NCI-H1417 (cell line): Measurements from ENCODE around the gene FKBP9.
"Not testable (repeated sequence)": the region's sequence is repeated elsewhere in the genome, so short reads cannot be mapped to it uniquely, and the experiment has no call there.

Experiments
- DNase-seq, 3 experiments: peaks; one replicate each; lab custom pipeline; 2025; lab: John Stamatoyannopoulos, UW

The FKBP9 gene

DNA sequence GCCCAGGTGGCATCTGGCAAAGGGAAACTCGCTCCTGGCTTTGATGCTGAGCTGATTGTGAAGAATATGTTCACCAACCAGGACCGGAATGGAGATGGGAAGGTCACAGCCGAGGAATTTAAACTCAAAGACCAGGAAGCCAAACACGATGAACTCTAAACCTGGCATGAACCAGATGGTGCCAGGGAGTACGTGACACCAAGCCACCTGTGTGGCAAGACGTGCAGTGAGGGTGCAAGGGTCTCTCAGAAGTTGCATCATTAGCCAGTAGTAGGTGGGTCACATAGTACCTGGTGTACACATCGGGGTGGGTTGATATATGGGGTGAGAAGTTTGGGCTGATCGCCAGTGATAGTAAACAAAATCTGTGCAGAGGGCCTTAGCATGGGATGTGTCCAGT lies 48.0 kb downstream of the FKBP9 start:
- DNase-seq, result not testable (repeated sequence)

DNA sequence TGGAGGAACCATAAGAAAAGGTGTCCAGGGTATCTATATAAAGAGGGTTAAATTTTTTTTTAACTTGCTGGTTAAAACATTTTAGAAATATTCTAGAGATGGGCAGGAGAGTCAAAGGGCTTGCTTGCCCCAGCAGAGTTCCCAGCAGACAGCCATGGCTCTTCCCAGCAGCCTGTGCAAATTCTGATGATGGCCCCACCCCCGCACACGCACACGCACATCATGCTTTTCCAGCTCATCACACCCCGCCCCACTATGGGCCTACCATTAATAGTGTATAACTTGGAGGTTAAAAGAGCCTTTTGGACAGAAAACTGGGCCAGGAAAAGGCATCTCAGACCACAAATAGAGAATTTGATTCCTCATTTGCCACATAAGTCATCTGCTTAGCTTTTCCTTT lies 48.5 kb downstream of the FKBP9 start:
- not testable (repeated sequence) for DNase-seq

- no peak for DNase-seq
Measured at GRCh38 chr7:33009734-33010133, 52.5 kb downstream of the FKBP9 start.

DNA sequence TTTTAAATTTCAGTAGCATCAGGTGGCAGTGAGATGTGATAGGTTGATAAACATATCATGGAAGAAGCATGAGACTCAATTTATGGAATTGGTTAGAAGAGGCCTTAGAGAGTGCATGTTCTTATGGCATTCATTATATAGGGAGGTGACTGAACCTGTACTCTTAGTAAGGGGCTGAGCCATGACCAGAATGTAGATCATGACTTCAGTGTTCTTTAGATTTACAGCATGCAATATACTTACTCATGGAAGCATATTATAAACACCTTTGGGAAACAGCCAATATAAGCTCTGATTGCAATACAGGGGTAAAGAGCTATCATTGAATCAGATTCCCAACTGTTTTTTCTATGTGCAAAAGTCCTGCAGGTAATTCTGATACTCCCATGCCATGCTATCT lies 55.1 kb downstream of the FKBP9 start:
- DNase-seq, result no peak

GRCh38 chr7:33024189-33024757 lies 67.0 kb downstream of the FKBP9 start:
- DNase-seq, result no peak

- DNase-seq, result no peak
Measured at GRCh38 chr7:33035776-33036175, 78.5 kb downstream of the FKBP9 start.

- no peak for DNase-seq
Measured at GRCh38 chr7:33038639-33039038, 81.4 kb downstream of the FKBP9 start.

- DNase-seq, result no peak
Measured at GRCh38 chr7:33039257-33039902, 82.1 kb downstream of the FKBP9 start.

DNA sequence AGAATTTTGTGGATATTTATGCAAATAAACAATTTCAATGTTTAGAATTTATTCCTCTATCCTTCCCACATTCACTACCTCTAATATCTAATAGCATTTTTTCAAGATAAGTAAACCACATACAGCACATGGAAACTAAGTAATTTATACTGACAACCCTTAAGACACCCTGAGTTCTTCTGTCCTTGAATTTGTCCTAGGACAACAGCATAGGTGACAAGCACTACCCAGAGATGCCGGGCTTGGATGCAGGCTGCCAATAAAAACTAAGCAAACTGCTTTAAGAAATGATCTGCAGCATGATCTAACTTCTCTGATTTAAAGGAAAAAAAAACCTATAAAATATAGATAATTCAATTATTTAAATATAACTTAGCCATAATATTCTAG lies 82.7 kb downstream of the FKBP9 start:
- no peak for DNase-seq

DNA sequence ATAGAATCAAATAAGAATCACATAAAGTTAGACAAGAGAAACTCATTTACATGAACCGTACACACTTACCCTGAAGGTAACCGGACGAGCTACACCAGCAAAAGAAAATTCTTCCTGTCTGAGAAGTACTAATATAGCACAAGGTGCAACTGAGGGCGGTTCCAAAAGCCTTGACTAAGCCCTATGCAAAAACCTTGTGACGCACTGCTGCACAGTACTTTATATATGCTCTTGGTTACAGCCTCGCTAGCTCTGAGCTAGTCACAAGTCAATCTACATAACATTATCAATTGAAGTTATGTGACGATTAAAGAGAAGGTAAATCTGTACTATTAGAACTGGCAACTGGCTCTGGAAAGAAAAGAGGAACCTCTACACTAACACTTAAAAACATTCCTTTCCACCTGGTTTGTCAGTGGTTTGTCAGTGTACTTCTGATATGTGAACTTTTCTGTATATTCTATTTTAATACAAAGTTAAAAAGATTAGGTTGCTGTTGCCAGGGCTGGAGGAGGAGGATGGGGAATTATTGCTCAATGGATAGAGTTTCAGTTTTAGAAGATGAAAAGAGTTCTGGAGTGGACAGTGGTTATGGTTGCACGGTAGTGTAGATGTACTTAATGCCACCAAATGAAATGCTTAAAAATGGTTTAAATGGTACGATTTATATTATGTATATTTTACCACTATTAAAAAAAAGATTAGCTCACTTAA lies 83.7 kb downstream of the FKBP9 start:
- no peak for DNase-seq

- DNase-seq, result no peak
Measured at GRCh38 chr7:33041631-33042428, 84.6 kb downstream of the FKBP9 start.

GRCh38 chr7:33043501-33044400 lies 86.5 kb downstream of the FKBP9 start:
- DNase-seq, result no peak

- peak in 2 of 3 experiments; percentile 7 to 35 for DNase-seq
Measured at GRCh38 chr7:33044401-33044718, 87.1 kb downstream of the FKBP9 start.

DNA sequence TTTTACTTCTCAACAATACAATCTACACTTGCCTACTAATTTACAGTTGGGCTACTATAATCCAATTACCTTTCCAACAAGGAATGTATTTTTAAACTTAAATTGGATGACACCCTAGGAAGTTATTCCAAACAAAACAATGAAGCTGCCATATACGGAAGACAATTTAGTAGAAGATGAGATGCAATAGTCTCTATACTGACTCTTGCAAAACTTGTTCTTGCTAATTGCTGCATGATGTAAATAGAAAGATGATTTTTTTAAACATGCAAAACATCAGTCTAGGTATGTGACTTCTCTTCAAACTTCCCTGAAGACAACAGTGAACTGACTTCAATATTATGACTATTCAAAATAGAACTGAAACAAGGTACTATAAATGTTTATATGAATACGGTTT lies 87.7 kb downstream of the FKBP9 start:
- DNase-seq, result no peak

- DNase-seq, result no peak
Measured at GRCh38 chr7:33048257-33048656, 91.0 kb downstream of the FKBP9 start.

- no peak for DNase-seq
Measured at GRCh38 chr7:33048704-33049103, 91.5 kb downstream of the FKBP9 start.

DNA sequence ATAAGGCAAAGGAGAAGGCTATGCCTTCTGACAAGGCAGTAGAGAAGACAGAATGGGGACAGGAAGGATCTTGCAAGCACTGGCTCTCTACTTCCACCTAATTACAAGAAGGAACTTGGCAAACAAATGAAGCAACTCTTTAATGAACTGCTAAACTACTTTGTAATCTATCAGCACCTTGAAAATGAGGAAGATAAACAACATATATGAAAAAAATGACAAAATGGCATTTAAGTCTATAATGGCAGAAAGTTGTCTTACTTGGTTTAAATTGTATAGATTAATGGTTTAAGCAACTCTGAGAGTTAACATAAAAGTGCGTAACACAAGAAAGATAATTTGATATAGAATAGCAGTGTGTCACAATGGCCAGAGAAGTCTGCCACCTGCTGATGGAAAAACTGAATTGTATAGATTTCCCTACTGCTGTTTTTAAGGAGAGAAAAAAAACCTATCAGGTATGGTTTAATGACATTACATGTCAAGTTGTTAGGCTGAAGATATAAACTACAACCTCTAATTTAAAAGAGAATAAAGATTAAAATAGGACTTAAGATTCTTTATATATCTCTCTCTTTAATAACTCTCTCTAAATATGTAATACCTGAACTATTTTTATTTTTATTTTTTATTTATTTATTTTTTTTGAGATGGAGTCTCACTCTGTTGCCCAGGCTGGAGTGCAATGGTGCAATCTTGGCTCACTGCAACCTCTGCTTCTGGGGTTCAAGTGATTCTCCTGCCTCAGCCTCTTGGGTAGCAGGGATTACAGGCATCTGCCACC lies 93.5 kb downstream of the FKBP9 start:
- DNase-seq, result peak; percentile 12 to 77 (median 43)

- no peak for DNase-seq
Measured at GRCh38 chr7:33053721-33054120, 96.5 kb downstream of the FKBP9 start.

GRCh38 chr7:33054261-33054964 lies 97.2 kb downstream of the FKBP9 start:
- DNase-seq, result no peak

GRCh38 chr7:33055158-33055557 lies 97.9 kb downstream of the FKBP9 start:
- DNase-seq, result no peak
